Measurements from ENCODE around the gene CARMIL1.

CARMIL1 gene

GRCh38 chr6:25655723-25656122, 376.5 kb downstream of the CARMIL1 start:
- H3K4me1 ChIP-seq (ENCODE audit: control insufficient read depth, insufficient read depth, low read length, poor library complexity, severe bottlenecking), result no peaks in the 10 kb centered on the region
- no peak overlapping the region for H3K27ac ChIP-seq (ENCODE audit: insufficient read depth, low read length, poor library complexity, severe bottlenecking)
- DNase-seq, result no peak
- H3K27me3 ChIP-seq (replicated peaks; ENCODE audit: control insufficient read depth, insufficient read depth, low read length, poor library complexity, severe bottlenecking), result peaks cover 5% of the 10 kb centered on the region
- no peaks in the 10 kb centered on the region for H3K36me3 ChIP-seq (ENCODE audit: control insufficient read depth, insufficient read depth, low read length)
- H3K4me3 ChIP-seq (ENCODE audit: insufficient read depth, low read depth, low read length, poor library complexity, severe bottlenecking), result no peak overlapping the region
- no peaks in the 10 kb centered on the region for H3K9me3 ChIP-seq (ENCODE audit: control insufficient read depth, low read length)

GRCh38 chr6:25659633-25660368, 380.6 kb downstream of the CARMIL1 start:
- H3K4me3 ChIP-seq (ENCODE audit: insufficient read depth, low read depth, low read length, poor library complexity, severe bottlenecking), result no peak overlapping the region
- no peaks in the 10 kb centered on the region for H3K27me3 ChIP-seq (replicated peaks; ENCODE audit: control insufficient read depth, insufficient read depth, low read length, poor library complexity, severe bottlenecking)
- no peaks in the 10 kb centered on the region for H3K9me3 ChIP-seq (ENCODE audit: control insufficient read depth, low read length)
- no peak overlapping the region for H3K27ac ChIP-seq (ENCODE audit: insufficient read depth, low read length, poor library complexity, severe bottlenecking)
- no peak for DNase-seq
- H3K4me1 ChIP-seq (ENCODE audit: control insufficient read depth, insufficient read depth, low read length, poor library complexity, severe bottlenecking), result no peaks in the 10 kb centered on the region
- no peaks in the 10 kb centered on the region for H3K36me3 ChIP-seq (ENCODE audit: control insufficient read depth, insufficient read depth, low read length)

GRCh38 chr6:25660512-25660911, 381.3 kb downstream of the CARMIL1 start:
- H3K36me3 ChIP-seq (ENCODE audit: control insufficient read depth, insufficient read depth, low read length), result no peaks in the 10 kb centered on the region
- no peak overlapping the region for H3K4me3 ChIP-seq (ENCODE audit: insufficient read depth, low read depth, low read length, poor library complexity, severe bottlenecking)
- no peaks in the 10 kb centered on the region for H3K4me1 ChIP-seq (ENCODE audit: control insufficient read depth, insufficient read depth, low read length, poor library complexity, severe bottlenecking)
- H3K27me3 ChIP-seq (replicated peaks; ENCODE audit: control insufficient read depth, insufficient read depth, low read length, poor library complexity, severe bottlenecking), result no peaks in the 10 kb centered on the region
- no peak overlapping the region for H3K27ac ChIP-seq (ENCODE audit: insufficient read depth, low read length, poor library complexity, severe bottlenecking)
- no peaks in the 10 kb centered on the region for H3K9me3 ChIP-seq (ENCODE audit: control insufficient read depth, low read length)
- no peak for DNase-seq

GRCh38 chr6:25661129-25661779, 382.1 kb downstream of the CARMIL1 start:
- Histone ChIP-seq H3K27me3 (replicated peaks; ENCODE audit: control insufficient read depth, insufficient read depth, low read length, poor library complexity, severe bottlenecking) (no peaks in the 10 kb centered on the region), H3K36me3 (ENCODE audit: control insufficient read depth, insufficient read depth, low read length) (no peaks in the 10 kb centered on the region), H3K4me1 (ENCODE audit: control insufficient read depth, insufficient read depth, low read length, poor library complexity, severe bottlenecking) (no peaks in the 10 kb centered on the region), H3K4me3 (ENCODE audit: insufficient read depth, low read depth, low read length, poor library complexity, severe bottlenecking) (no peak overlapping the region), H3K9me3 (ENCODE audit: control insufficient read depth, low read length) (no peaks in the 10 kb centered on the region), H3K27ac (ENCODE audit: insufficient read depth, low read length, poor library complexity, severe bottlenecking) (no peak overlapping the region)
- no peak for DNase-seq

GRCh38 chr6:25665455-25665854, 386.3 kb downstream of the CARMIL1 start:
- H3K27ac ChIP-seq (ENCODE audit: insufficient read depth, low read length, poor library complexity, severe bottlenecking), result no peak overlapping the region
- no peaks in the 10 kb centered on the region for H3K27me3 ChIP-seq (replicated peaks; ENCODE audit: control insufficient read depth, insufficient read depth, low read length, poor library complexity, severe bottlenecking)
- no peaks in the 10 kb centered on the region for H3K36me3 ChIP-seq (ENCODE audit: control insufficient read depth, insufficient read depth, low read length)
- H3K4me3 ChIP-seq (ENCODE audit: insufficient read depth, low read depth, low read length, poor library complexity, severe bottlenecking), result no peak overlapping the region
- no peak for DNase-seq
- H3K4me1 ChIP-seq (ENCODE audit: control insufficient read depth, insufficient read depth, low read length, poor library complexity, severe bottlenecking), result no peaks in the 10 kb centered on the region
- H3K9me3 ChIP-seq (ENCODE audit: control insufficient read depth, low read length), result no peaks in the 10 kb centered on the region

GRCh38 chr6:25669413-25669812, 390.2 kb downstream of the CARMIL1 start:
- no peak for DNase-seq
- Histone ChIP-seq H3K4me1 (ENCODE audit: control insufficient read depth, insufficient read depth, low read length, poor library complexity, severe bottlenecking) (no peaks in the 10 kb centered on the region), H3K36me3 (ENCODE audit: control insufficient read depth, insufficient read depth, low read length) (no peaks in the 10 kb centered on the region), H3K27me3 (replicated peaks; ENCODE audit: control insufficient read depth, insufficient read depth, low read length, poor library complexity, severe bottlenecking) (no peaks in the 10 kb centered on the region), H3K27ac (ENCODE audit: insufficient read depth, low read length, poor library complexity, severe bottlenecking) (no peak overlapping the region), H3K4me3 (ENCODE audit: insufficient read depth, low read depth, low read length, poor library complexity, severe bottlenecking) (no peak overlapping the region), H3K9me3 (ENCODE audit: control insufficient read depth, low read length) (no peaks in the 10 kb centered on the region)

Measured in effector memory CD4-positive, alpha-beta T cell (primary cell).